ENCODE data around the gene TEX55.
"Not testable (repeated sequence)": the region's sequence is repeated elsewhere in the genome, so short reads cannot be mapped to it uniquely, and the experiment has no call there.

The TEX55 gene

DNA sequence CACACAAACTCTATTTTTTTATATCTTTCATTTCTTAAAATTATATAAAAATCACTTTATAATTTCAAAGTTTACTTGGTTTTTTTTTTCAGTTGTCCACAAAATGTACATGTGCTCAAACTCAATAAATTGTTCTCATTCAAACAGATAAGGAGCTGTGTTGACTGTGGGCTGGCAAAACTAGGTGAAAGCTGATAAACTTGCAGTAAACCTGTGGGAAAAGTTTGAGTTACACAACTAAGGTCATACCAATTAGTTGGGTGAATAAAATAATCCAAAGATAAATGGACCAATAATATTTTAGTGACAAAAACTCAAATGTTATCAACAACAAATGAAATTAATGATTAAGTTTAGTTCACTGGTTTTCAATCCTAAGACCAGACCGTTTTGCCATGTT lies 14.8 kb downstream of the TEX55 start:
- no peak for DNase-seq (ENCODE audit: low spot score)

DNA sequence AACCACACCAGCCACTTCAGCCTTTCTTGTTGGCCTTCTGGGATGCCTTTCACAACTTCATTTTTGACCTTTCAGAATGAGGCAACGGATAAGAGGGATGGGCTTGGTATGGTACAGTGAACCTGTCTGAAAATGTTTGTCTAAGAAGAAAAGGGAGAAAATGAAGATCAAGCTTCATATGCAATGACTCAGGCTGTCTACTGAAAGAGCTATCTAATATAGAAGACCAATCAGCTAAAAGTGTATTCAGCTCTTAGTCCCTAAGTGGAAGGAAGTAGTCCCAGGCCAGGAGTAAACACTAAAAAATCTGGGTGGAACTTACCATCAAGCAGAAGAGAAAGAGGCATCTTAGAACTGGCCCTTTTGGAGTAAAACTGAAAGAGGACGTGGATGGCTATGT lies 15.3 kb downstream of the TEX55 start:
- DNase-seq (ENCODE audit: low spot score), result no peak

DNA sequence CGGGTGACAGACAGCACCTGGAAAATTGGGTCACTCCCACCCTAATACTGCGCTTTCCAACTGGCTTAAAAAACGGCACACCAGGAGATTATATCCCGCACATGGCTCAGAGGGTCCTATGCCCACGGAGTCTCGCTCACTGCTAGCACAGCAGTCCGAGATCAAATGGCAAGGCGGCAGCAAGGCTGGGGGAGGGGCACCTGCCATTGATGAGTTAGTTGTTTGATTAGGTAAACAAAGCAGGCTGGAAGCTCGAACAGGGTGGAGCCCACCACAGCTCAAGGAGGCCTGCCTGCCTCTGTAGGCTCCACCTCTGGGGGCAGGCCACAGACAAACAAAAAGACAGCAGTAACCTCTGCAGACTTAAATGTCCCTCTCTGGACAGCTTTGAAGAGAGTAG lies 18.8 kb downstream of the TEX55 start:
- not testable (repeated sequence) for DNase-seq (ENCODE audit: low spot score)

DNA sequence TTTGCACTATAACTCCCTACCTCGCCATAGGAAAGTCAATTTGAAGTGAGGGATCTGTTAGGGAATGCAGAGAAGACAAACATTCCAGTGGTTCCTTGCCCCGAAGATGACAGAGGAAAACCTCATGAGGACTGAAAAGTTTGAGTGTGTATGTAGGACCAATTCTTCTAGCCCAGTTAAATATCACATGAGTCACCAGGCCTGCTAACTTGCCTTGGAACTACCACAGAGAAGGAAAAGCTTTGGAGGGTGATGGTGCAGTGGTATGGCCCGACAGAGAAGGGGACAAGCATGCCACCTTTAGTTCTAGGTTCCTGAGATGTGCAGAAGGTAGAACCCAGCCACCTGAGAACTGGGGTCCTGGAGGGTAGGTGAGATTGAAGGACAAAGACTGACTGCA lies 24.9 kb downstream of the TEX55 start:
- no peak for DNase-seq (ENCODE audit: low spot score)

DNA sequence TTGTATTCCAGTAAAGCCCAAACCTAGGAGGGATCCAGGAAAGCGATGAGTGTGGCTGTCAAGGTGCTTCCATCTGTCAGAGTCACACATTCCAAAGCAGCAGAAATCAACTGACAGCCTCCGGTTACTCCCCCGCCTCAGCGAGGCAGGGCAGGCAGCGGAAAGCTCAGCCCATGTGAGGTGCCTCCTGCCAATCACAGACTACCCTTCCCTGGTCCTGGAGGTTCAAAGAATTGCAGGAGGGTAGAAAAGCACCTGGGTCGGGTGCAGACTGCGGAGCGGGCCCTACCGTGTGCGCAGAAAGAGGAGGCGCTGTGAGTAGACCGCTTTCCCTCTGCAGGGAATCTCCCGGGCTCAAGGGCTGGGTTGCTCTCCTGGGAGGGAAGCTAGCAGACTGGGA lies 27.4 kb downstream of the TEX55 start, which contains the start of gene UPK1B:
Gene UPK1B, plus strand, starts transcription at position 274 of the 400 bp plus-strand sequence. CDS start 13,144 bp downstream, outside the sequence.
- no peak for DNase-seq (ENCODE audit: low spot score)

DNA sequence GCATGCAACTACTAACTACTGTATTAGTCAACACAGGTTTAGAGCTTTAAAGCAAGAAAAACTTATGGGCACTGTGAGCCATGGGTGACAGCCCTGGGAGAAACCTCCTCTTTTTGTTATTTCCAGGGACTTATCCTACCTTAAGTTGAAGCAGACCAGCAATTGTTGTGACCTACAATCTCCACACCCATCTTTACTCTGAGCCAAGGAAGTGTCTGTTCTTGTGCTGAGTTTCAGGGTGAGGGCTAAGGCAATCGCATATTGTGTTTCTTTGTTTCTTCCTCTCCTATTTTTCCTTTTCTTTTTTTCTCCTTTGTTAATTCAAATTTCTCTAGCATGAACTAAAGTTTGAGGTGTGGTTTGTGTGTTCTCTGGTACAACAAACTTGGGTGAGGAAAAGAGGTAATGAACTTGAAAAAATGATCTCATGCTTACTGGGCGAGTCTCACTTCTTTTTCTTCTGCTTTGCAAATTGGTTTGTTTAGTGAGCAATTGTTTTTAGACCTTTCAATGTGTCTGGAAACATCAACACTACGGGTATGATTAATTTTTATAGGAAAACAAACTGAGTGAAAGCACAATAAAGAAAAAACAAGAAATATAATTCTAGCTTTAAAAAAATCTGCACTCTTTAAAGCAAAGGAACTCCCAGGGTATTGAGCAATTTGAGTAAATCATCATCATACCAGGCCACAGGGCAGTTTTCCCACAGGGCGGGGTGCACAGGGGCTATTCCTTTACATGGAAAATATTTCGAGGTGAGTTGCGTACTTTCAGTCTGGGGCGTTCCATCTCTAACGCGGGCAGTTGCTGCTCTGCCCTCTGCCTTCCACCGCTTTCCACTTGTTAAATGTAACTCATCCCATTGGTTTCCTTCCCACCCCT lies 30.1 kb downstream of the TEX55 start:
- no peak for DNase-seq (ENCODE audit: low spot score)

DNA sequence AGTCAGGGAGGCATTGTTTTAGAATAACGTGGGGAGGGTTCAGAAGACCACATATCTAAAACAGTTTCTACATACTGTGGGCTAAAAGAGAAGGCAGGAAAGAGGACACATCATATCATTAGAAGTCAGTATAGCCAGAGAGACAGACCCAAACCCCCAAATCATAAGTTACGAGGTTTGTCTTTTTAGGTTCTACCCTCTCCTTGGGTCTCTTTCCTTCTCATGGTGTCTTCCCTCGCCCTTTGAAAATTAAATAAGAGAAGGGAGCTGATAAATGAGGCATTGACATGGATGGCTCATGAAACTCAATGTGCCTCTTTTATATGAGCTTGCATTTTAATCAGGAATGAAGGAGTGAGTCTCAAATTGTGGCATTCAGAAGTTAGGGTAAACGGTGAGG lies 30.8 kb downstream of the TEX55 start:
- no peak for DNase-seq (ENCODE audit: low spot score)

DNA sequence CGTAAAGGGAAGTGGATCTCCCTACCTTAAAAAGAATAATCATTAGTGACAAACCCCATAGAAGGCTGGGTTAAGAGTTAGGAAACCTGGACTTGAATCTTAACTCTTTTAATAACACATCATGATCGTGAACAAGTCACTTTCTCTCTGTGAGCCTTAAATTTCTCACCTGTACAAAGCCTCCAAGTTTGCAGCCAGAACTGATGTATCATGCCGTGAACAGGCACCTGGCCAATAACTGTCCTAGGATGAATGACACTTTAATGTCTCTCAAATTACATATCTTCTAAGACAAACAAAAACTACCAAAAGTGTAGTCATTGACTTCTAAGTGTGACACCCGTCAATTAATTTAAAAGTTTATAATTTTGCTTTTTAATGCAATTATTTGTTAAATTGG lies 31.4 kb downstream of the TEX55 start:
- DNase-seq (ENCODE audit: low spot score), result no peak

DNA sequence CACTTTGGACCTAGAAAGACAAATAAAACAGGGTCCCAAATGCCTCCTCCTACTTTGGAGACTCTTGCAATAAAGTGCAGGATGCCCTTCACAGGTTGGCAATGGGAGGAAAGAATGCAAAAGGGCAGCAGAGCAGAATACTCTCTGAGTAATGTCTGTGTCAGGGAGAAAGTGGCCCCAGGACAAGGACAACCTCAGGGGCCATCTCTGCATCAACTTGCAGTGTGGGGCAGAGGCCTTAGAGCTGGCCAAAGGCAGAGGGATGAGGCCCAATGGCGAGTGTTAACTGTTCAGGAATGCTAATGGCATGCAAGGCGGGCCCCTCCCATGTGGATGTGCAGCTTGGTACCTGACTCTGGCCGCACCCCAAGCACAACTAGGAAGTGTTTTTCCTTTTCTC lies 35.8 kb downstream of the TEX55 start:
- no peak for DNase-seq (ENCODE audit: low spot score)

DNA sequence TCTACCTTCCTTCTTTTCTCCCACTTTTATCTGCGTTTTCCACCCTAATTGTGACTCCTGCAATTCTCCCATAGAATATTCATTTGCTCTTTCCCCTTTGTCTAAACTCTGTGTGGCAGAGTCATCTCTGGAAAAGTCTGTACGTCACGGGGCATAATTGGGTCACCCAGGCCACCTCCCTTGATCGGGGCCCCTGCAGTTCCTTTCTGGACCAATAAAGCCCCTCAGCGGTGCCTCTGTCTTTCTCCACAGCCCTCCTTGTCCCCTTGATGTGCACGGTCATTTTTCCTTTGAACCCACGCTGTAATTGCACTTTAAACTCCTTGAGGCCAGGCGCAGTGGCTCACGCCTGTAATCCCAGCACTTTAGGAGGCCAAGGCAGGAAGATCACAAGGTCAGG lies 38.1 kb downstream of the TEX55 start:
- DNase-seq (ENCODE audit: low spot score), result no peak

DNA sequence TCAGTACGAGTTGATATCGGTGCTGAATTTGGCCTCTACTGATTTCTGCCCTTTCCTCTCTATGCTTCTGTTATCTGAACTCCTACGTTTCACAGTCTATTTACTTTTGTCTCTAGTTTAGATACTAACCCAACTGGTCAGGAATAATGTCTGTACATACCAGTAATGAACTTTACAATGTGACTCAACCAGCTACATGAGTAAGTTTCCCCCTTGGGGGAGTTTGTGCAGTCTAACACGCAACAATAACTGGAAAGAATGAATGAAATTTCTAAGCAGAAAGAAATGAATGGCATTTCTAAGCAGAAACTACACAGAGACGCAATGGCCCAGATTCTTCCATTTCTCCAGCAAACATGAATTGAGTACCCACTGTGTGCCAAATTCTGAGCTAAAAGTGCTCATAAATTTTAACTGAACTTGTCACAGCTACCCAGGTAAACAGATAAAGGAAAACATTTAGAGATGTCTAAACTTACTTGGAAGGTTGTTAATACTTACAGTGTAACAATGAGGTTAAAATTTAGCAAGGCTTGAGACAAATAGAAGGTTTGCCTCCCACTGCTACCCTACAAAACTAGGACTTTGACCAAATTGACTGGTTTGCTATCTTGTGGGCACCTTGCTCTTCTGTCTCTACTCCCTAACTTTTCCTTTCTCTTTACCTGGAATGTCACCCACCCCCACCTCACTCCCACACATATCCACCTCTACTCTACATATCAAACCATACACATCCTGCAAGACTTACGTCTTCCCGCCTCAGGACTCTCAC lies 39.0 kb downstream of the TEX55 start:
- no peak for DNase-seq (ENCODE audit: low spot score)

DNA sequence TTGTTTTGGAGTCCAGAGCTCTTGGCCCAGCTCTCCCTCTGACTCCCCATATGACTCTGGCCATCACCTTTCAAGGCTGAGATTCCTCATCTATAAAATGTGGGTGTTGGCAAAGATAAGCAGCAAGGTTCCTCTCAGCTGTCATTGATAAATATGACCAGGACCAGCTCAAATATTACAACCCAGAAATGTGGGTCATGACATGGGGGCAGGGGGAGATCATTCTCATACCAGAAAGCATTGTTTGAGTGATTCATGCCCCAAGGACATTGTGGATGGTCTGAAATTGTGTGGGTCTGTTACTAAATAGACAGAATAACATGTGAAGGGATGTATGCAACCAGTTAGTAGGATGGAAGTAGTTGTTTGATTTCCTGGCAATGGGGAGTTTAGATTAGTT lies 41.3 kb downstream of the TEX55 start:
- no peak for DNase-seq (ENCODE audit: low spot score)

DNA sequence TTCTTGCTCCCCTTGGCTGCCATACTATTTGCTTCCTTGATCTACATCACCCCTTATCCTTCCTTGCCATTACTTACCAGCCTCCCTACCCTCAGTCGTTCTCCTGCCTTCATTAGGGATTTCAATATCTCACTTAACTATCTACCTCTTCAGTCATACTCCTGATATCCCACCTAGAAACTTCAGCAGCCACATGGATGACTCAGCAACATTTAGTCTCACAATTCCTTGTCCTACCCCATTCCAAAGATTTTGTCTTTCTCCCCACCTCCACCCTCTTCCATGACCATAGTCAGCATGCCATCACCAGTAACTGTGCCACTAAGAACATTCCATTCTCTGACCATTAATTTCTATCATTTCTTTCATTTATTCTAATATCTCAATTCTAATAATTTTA lies 45.8 kb downstream of the TEX55 start:
- DNase-seq (ENCODE audit: low spot score), result no peak

DNA sequence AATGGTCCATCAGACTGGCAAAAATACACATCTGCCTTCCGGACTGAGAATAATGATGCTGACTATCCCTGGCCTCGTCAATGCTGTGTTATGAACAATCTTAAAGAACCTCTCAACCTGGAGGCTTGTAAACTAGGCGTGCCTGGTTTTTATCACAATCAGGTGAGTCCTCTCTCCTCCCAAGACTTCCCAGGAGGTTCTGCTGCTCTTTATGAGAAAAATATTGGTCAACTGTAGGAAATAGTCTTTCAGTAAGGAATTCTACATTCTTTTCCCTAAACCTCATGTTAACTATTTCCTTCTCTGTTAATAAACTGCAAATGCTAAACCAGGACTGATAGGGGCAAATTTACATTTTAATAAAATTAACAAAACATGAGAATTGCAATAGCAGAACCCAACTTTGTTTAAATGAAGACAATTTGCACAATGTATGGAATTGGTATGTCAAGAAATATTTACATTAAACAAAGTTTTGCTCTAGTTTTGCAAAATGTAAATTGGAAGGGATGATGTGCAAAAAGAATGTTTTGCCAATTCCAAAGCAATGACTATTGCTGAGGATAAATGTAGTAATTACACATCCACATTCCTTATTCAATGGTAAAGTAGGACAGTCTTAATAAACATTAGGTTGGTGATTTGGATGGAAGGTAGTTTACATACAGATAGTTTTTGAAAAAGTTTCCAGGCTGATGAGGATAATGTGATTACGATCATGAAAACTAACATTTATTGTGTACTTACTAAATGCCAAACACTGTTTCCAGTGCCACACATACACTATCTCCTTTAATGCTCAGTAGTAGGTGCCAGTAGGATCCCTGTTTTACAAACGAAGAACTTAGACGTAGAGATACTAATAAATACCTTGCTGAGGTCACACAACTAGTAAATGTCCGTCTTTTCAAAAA lies 48.5 kb downstream of the TEX55 start:
- DNase-seq (ENCODE audit: low spot score), result no peak

DNA sequence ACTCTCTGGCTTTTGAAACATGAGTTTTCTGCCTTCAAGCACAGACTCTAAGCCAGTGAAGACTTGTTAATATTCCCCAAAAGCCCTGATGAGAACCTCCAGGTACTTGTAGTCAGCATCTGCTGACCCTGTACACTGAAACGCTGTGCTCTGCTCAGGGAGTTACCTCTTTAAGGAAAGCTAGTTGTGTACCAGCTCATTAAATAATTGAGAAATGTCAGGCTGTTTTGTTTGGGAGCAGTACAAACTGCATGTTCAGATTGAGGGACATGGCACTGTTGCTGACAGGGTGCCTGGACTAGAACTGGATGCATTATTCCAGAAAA lies 49.1 kb downstream of the TEX55 start:
- DNase-seq (ENCODE audit: low spot score), result no peak

DNA sequence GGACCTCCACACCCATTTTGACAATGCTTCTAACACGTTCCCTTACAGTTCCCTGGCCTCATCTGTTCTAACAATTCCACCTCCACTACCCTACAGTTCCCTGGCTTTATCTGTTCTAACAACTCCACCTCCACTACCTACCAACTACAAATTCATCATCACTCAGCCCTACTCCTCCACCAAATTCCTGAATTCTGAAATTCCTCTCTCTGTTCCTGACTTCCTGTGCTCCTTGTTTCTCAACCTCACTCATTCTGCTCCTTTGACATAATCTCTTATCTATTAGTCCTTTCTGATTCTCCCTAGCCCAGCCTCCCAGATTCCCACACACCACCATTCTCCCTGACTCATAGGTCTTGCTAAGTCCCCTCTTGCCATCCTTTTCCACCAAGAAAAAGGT lies 49.9 kb downstream of the TEX55 start:
- DNase-seq (ENCODE audit: low spot score), result no peak

All from RKO (cell line).